ENCODE measurements around the gene MRPL17. TPM values are rescaled to one million over a fixed set of nuclear protein-coding genes. Genes with fewer than 3 reads are reported as not detected.

MRPL17 gene
- polyA plus RNA-seq, 1 donor (not counting 4 experiments of a cell fraction or from before 2014, with no cell fraction given): 96.3 TPM

GRCh38 chr11:6682591-6682935 is 577 bp downstream of the MRPL17 start:
- Histone ChIP-seq H4K20me1 (ENCODE audit: control insufficient read depth, extremely low read depth, insufficient read depth, low read length) (no peaks in the 10 kb centered on the region), H2AFZ (ENCODE audit: control insufficient read depth, low read length) (peak overlapping the region; percentile 99), H3K4me1 (ENCODE audit: control insufficient read depth, extremely low read depth, insufficient read depth, low read length) (peaks cover 14% of the 10 kb centered on the region), H3K4me3 (ENCODE audit: control insufficient read depth in 2 of 3, extremely low read depth in 1 of 3, insufficient read depth in 2 of 3, low read depth in 1 of 3, low read length in 3 of 3) (peak overlapping the region; percentile 89 to 95 (median 94)), H3K9ac (ENCODE audit: control insufficient read depth, extremely low read depth, insufficient read depth, low read length) (peak overlapping the region; percentile 90), H3K4me2 (ENCODE audit: control insufficient read depth, extremely low read depth, insufficient read depth, low read depth, low read length) (peak overlapping the region; percentile 97), H3K9me1 (ENCODE audit: control insufficient read depth, extremely low read depth, insufficient read depth, low read length) (no peaks in the 10 kb centered on the region), H3K9me3 (ENCODE audit: control insufficient read depth, low read depth, low read length) (no peaks in the 10 kb centered on the region), H3K79me2 (ENCODE audit: control insufficient read depth, insufficient read depth, low read length) (peaks cover 21% of the 10 kb centered on the region), H3K27me3 (ENCODE audit: control insufficient read depth, extremely low read depth, insufficient read depth, low read length) (no peaks in the 10 kb centered on the region), H3K27ac (ENCODE audit: control insufficient read depth, insufficient read depth, low read length) (peak overlapping the region; percentile 80), H3K36me3 (ENCODE audit: control insufficient read depth in 2 of 2, extremely low read depth in 1 of 2, insufficient read depth in 2 of 2, low read length in 2 of 2) (peaks cover 7 to 10% of the 10 kb centered on the region in 2 experiments)
- FAIRE-seq (no peak), DNase-seq (ENCODE audit: low read depth, low spot score) (no peak)
- TF ChIP-seq CTCF (optimal IDR thresholded peaks at IDR 0.05 in 1 of 3, IDR thresholded peaks at IDR 0.05 in 1 of 3, conservative IDR thresholded peaks at IDR 0.05 in 1 of 3; ENCODE audit: extremely low read depth in 1 of 3, insufficient read depth in 2 of 3, low read length in 3 of 3) (no peak), EZH2 (IDR thresholded peaks at IDR 0.05; ENCODE audit: low read length) (no peak)
- dilution Hi-C loops (cut with MboI; ENCODE audit: extremely low pct_ligation_motif_present, low sequenced_read_pairs): no loop called here

- TF ChIP-seq EZH2 (IDR thresholded peaks at IDR 0.05; ENCODE audit: low read length) (no peak), CTCF (optimal IDR thresholded peaks at IDR 0.05 in 1 of 3, IDR thresholded peaks at IDR 0.05 in 1 of 3, conservative IDR thresholded peaks at IDR 0.05 in 1 of 3; ENCODE audit: extremely low read depth in 1 of 3, insufficient read depth in 2 of 3, low read length in 3 of 3) (no peak)
These were observed 1.2 kb downstream of the MRPL17 start for GRCh38 chr11:6681949-6682348.

More at GRCh38 chr11:6681949-6682348, 1.2 kb downstream of the MRPL17 start:
- H3K9me3 ChIP-seq (ENCODE audit: control insufficient read depth, low read depth, low read length): no peaks in the 10 kb centered on the region
- no peak overlapping the region for H2AFZ ChIP-seq (ENCODE audit: control insufficient read depth, low read length)
- peak overlapping the region; percentile 89 to 95 (median 94) for H3K4me3 ChIP-seq (ENCODE audit: control insufficient read depth in 2 of 3, extremely low read depth in 1 of 3, insufficient read depth in 2 of 3, low read depth in 1 of 3, low read length in 3 of 3)
- no peaks in the 10 kb centered on the region for H4K20me1 ChIP-seq (ENCODE audit: control insufficient read depth, extremely low read depth, insufficient read depth, low read length)
- H3K9ac ChIP-seq (ENCODE audit: control insufficient read depth, extremely low read depth, insufficient read depth, low read length): peak overlapping the region; percentile 90
- H3K27ac ChIP-seq (ENCODE audit: control insufficient read depth, insufficient read depth, low read length): peak overlapping the region; percentile 80
- dilution Hi-C loops (cut with MboI; ENCODE audit: extremely low pct_ligation_motif_present, low sequenced_read_pairs): no loop called here
- no peaks in the 10 kb centered on the region for H3K27me3 ChIP-seq (ENCODE audit: control insufficient read depth, extremely low read depth, insufficient read depth, low read length)
- FAIRE-seq: no peak
- H3K36me3 ChIP-seq (ENCODE audit: control insufficient read depth in 2 of 2, extremely low read depth in 1 of 2, insufficient read depth in 2 of 2, low read length in 2 of 2): peaks cover 7 to 10% of the 10 kb centered on the region in 2 experiments
- DNase-seq (ENCODE audit: low read depth, low spot score): no peak
- peak overlapping the region; percentile 97 for H3K4me2 ChIP-seq (ENCODE audit: control insufficient read depth, extremely low read depth, insufficient read depth, low read depth, low read length)
- peaks cover 14% of the 10 kb centered on the region for H3K4me1 ChIP-seq (ENCODE audit: control insufficient read depth, extremely low read depth, insufficient read depth, low read length)
- no peaks in the 10 kb centered on the region for H3K9me1 ChIP-seq (ENCODE audit: control insufficient read depth, extremely low read depth, insufficient read depth, low read length)
- H3K79me2 ChIP-seq (ENCODE audit: control insufficient read depth, insufficient read depth, low read length): peaks cover 21% of the 10 kb centered on the region

Data from keratinocyte (primary cell).